HG03159 (cell line): ENCODE data around the gene SHISA6.

ENCODE experiments used
- ATAC-seq: cut with Tn5 transposase; IDR thresholded peaks from one replicate; pipeline ENCODE4 v1.9.1; 2021; ENCODE audit warnings: mild to moderate bottlenecking, moderate library complexity; ENCODE audit not compliant: unreplicated experiment

SHISA6 gene

GRCh38 chr17:11264183-11264871, 23.3 kb downstream of the SHISA6 start:
- ATAC-seq, result no peak

DNA sequence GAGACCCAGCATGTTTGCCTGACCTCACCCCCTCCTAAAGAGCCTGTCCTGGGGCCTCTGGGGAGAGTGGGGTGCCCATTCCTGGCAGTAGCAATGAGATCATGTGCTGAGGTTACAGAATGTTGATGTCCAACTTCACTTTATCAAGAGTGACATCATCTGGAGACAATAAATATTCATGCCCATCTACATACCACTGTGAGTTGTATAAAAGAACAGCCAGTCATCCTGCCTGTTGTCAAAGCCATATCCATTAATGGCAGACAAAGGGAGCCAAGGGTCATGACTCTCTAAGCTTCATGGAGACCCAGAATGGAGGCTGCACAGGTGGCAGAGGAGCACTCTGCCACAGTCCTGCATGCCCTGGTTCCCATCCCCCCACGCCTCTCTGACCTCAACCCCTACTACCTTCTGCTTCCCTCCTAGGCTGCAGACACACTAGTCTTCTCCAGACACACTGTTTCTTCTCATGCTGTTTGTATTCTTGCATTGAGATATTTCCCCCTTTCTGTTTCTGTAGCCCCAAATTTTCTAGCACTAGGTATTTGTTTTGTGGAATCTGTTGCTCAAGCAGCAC, 27.1 kb downstream of the SHISA6 start:
- ATAC-seq, result no peak

GRCh38 chr17:11269210-11269609, 28.2 kb downstream of the SHISA6 start:
- ATAC-seq, result no peak

- no peak for ATAC-seq
Measured at GRCh38 chr17:11272191-11272590, 31.2 kb downstream of the SHISA6 start.

GRCh38 chr17:11273596-11273995, 32.6 kb downstream of the SHISA6 start:
- no peak for ATAC-seq

- ATAC-seq, result no peak
Measured at GRCh38 chr17:11274106-11274505, 33.1 kb downstream of the SHISA6 start.

- no peak for ATAC-seq
Measured at GRCh38 chr17:11276486-11276885, 35.5 kb downstream of the SHISA6 start.

DNA sequence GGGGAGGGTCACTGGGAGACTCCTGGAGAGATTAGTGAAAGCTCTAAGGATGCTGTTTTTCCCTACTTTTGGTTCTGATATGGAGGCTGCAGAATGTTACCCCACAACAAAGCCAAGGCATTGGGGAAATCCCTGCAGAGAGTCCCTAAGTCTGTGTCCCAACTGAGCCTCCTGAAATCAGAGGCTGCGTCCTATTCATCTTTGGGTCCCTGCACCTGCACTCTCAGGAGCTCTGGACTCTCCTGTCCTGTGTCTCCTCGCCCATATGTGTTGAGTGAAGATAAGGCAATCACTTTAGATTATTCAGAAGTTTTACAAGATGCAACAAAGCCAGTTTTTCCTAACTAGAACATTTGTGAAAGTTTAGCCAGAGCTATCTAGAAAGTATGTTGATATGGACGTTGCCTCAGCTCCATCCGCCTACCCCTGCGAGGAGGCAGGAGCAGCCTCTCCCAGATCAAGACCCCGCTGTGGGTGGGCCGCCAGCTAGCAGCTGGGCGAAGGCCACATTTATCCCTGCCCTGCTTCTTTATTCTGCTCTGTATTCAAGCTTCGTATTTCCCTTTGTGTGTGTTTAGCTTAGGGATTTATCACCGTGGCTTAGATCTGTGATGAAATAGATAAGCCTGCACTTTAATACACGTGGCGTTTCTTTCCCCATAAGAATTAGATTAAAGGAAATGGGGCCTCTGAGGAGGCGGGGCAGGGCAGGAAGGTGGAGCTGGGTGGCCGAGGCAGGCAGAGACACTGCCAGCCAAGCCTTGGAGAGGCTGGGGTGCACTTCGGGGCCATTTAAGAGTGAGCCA, 37.4 kb downstream of the SHISA6 start:
- no peak for ATAC-seq

- no peak for ATAC-seq
Measured at GRCh38 chr17:11278992-11279270, 37.9 kb downstream of the SHISA6 start.

DNA sequence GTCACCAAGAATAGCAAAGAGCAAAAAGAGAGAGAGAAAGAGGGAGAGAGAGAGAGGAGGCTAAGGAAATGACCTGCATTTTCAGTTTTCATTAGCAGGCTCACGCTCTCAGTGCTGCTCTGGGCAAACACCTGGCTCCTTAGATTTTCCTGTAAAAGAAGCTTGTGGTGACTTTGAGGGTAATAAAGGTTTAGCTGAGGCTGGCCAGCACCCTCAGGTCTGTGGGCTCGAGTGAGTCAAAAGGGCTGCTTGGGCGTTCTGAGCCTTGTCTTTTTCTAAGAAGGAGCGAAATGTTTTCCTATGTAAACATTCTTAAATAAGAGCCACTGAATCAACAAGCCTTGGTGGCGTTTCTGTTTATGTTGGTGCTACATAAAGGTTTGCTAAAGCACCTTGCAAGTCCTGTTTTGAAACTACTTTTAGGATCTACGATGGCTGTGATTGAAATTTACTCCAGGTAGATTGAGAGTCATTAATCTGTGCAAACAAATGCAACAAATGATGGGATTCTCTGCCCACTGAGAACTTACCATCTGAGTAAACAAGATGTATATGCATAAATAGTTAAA, 38.8 kb downstream of the SHISA6 start:
- no peak for ATAC-seq

GRCh38 chr17:11282586-11282985, 41.6 kb downstream of the SHISA6 start:
- no peak for ATAC-seq

- no peak for ATAC-seq
Measured at GRCh38 chr17:11284811-11285210, 43.8 kb downstream of the SHISA6 start.

- no peak for ATAC-seq
Measured at GRCh38 chr17:11285946-11286345, 44.9 kb downstream of the SHISA6 start.

GRCh38 chr17:11287791-11288190, 46.8 kb downstream of the SHISA6 start:
- no peak for ATAC-seq

- ATAC-seq, result no peak
Measured at GRCh38 chr17:11290814-11291213, 49.8 kb downstream of the SHISA6 start.

DNA sequence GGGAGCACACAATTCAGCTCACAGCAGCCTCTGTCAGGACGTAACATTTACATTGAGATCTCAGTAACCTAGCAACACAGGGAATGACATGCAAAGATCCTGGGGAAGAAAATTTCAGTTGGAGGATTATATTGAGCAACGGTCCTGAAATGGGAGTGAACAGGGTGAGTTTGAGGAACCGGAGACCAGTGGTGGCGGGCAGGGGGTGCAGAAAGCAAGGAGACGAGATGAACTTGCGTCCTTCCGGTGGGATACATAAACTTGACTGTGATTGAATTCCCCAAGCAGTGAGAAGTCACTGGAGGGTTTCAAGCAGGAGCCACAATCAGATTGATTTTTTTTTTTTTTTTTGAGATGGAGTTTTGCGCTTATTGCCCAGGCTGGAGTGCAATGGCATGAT, 51.5 kb downstream of the SHISA6 start:
- no peak for ATAC-seq

- ATAC-seq, result no peak
Measured at GRCh38 chr17:11293480-11293879, 52.5 kb downstream of the SHISA6 start.

- no peak for ATAC-seq
Measured at GRCh38 chr17:11294826-11295225, 53.8 kb downstream of the SHISA6 start.

- no peak for ATAC-seq
Measured at GRCh38 chr17:11296994-11297393, 56.0 kb downstream of the SHISA6 start.

DNA sequence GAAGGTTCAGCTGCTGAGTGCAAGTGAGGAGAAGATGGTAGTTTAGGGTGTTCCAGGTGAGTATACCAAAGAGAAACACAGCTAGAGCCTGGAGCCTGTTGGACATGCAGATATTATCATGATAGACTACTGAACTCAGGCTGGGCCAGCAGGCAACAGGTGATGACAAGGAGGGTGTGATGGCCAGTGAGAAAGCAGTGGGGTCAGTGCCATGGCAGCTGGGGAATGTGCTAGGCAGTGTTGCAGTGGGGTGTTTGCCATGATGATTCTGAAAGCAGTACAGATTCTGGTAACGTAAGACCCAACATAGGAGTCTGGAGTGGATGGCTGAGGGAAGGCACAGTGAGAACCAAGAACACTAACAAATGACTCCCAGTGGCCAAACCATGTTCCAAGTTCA, 57.4 kb downstream of the SHISA6 start:
- no peak for ATAC-seq

DNA sequence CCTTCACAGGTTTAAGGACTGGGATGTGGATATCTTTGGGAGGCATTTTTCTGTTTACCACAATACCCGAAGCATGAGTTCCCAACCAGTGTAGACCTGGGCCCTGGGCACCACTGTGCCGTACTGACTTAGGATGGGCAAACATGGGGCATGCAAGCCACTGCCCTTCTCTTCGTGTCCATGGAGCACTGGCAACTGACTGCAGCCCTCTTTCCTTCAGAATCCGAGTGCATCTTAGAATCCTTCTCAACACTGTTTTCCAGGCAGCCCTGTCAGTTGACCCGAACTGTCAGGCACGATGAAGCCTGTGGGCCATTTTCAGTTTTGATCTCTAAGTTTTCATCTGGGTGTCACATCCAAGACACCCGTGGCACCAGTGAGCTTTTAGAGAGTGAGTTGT, 59.2 kb downstream of the SHISA6 start:
- ATAC-seq, result no peak

- no peak for ATAC-seq
Measured at GRCh38 chr17:11300738-11301137, 59.7 kb downstream of the SHISA6 start.
